ENCODE measurements around the gene SCAPER. TPM values are rescaled to one million over a fixed set of nuclear protein-coding genes. Genes with fewer than 3 reads are reported as not detected.
A peak's percentile ranks its signal among the peaks of the same experiment; 100 is the strongest.

SCAPER gene
- polyA plus RNA-seq, 2 of the 4 experiments (the other 2 are of a cell fraction), result 4.9 to 5.5 TPM

DNA sequence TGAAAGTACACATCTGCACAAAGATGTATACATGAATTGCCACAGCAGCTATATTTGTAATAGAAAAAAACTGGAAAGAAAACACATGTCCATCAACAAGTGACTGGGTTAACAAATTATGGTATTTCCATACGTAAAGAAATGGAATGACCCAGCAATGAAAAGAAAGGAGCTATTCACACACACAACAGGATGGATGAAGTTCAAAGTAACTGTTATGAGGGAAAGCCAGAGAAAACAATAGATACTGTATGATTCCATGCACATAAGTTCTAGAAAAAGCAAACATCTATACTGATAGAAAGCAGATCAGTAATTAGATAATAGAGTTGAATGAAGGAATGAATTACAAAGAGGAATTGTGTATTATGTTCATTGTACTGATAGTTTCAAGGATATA lies 152.0 kb downstream of the SCAPER start:
- no peak for TF ChIP-seq EP300 (IDR thresholded peaks at IDR 0.05)
- no peak for TF ChIP-seq HDAC2 (IDR thresholded peaks at IDR 0.05)
- no peak for TF ChIP-seq NFE2L2 (conservative IDR thresholded peaks at IDR 0.05; ENCODE audit: low read length)
- TF ChIP-seq, protein P1, sequence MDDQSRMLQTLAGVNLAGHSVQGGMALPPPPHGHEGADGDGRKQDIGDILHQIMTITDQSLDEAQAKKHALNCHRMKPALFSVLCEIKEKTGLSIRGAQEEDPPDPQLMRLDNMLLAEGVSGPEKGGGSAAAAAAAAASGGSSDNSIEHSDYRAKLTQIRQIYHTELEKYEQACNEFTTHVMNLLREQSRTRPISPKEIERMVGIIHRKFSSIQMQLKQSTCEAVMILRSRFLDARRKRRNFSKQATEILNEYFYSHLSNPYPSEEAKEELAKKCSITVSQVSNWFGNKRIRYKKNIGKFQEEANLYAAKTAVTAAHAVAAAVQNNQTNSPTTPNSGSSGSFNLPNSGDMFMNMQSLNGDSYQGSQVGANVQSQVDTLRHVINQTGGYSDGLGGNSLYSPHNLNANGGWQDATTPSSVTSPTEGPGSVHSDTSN (IDR thresholded peaks at IDR 0.05), result no peak
- TF ChIP-seq NR3C1 (IDR thresholded peaks at IDR 0.05), result no peak
- TF ChIP-seq ZSCAN20 (CRISPR knock-in tag; IDR thresholded peaks at IDR 0.05), result no peak
- Histone ChIP-seq H3K4me2 (no peak overlapping the region), H3K4me1 (no peaks in the 10 kb centered on the region), H3K4me3 (no peak overlapping the region), H3K9me3 (no peaks in the 10 kb centered on the region), H3K27ac (no peak overlapping the region)
- ChIA-PET CTCF (no interaction called here), POLR2A (no interaction called here)
- DNase-seq (ENCODE audit: low read depth in 1 of 2, low spot score in 1 of 2), result no peak
- WGBS (ENCODE audit: missing lambda C conversion rate), result 97% methylated on average over 1 of the region's 1 CpG
- ATAC-seq, result no peak
- peak; percentile 79 for FAIRE-seq

DNA sequence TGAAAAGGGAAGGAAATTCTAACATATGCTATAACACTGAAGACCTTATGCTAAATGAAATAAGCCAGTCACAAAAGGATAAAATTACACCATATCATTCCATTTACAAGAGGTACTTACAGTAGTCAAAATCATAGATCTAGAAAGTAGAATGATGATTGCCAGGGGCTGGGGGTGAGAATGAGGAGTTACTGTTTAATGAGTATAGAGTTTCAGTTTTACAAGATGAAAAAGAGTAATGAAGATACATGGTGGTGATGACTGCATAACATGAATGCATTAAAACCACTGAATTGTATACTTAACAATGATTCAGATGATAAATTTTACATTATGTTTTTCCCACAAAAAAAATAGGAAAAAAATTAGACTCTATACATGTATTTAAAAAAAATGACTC lies 152.6 kb downstream of the SCAPER start:
- DNase-seq (ENCODE audit: low read depth in 1 of 2, low spot score in 1 of 2) (no peak), ATAC-seq (no peak), FAIRE-seq (peak; percentile 80)
- H3K27ac ChIP-seq, result no peak overlapping the region
- no peaks in the 10 kb centered on the region for H3K4me1 ChIP-seq
- no peak overlapping the region for H3K4me3 ChIP-seq
- TF ChIP-seq MAZ (IDR thresholded peaks at IDR 0.05; ENCODE audit: borderline replicate concordance, low read depth, low read length) (no peak), POLR2A (IDR thresholded peaks at IDR 0.05; ENCODE audit: low read length) (no peak), RFX5 (IDR thresholded peaks at IDR 0.05) (no peak), CBX8 (IDR thresholded peaks at IDR 0.05) (no peak), RCOR1 (IDR thresholded peaks at IDR 0.05; ENCODE audit: low read depth, low read length) (no peak), MAFK (IDR thresholded peaks at IDR 0.05; ENCODE audit: partially characterized antibody) (no peak), BHLHE40 (IDR thresholded peaks at IDR 0.05; ENCODE audit: low read depth, low read length) (no peak), CHD2 (IDR thresholded peaks at IDR 0.05; ENCODE audit: low read length, partially characterized antibody) (no peak), KDM1A (IDR thresholded peaks at IDR 0.05; ENCODE audit: low read depth) (no peak)
- TF ChIP-seq, protein P2, sequence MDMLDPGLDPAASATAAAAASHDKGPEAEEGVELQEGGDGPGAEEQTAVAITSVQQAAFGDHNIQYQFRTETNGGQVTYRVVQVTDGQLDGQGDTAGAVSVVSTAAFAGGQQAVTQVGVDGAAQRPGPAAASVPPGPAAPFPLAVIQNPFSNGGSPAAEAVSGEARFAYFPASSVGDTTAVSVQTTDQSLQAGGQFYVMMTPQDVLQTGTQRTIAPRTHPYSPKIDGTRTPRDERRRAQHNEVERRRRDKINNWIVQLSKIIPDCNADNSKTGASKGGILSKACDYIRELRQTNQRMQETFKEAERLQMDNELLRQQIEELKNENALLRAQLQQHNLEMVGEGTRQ (IDR thresholded peaks at IDR 0.05), result no peak
- TF ChIP-seq, protein P3, sequence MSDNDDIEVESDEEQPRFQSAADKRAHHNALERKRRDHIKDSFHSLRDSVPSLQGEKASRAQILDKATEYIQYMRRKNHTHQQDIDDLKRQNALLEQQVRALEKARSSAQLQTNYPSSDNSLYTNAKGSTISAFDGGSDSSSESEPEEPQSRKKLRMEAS (IDR thresholded peaks at IDR 0.05), result no peak
- TF ChIP-seq, protein P1 (IDR thresholded peaks at IDR 0.05), result no peak
- TF ChIP-seq, protein P4, sequence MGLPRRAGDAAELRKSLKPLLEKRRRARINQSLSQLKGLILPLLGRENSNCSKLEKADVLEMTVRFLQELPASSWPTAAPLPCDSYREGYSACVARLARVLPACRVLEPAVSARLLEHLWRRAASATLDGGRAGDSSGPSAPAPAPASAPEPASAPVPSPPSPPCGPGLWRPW (IDR thresholded peaks at IDR 0.05), result no peak
- CTCF ChIA-PET, result no interaction called here
- no peaks in the 10 kb centered on the region for H3K9me3 ChIP-seq
- no peak overlapping the region for H3K4me2 ChIP-seq
- POLR2A ChIA-PET, result no interaction called here

DNA sequence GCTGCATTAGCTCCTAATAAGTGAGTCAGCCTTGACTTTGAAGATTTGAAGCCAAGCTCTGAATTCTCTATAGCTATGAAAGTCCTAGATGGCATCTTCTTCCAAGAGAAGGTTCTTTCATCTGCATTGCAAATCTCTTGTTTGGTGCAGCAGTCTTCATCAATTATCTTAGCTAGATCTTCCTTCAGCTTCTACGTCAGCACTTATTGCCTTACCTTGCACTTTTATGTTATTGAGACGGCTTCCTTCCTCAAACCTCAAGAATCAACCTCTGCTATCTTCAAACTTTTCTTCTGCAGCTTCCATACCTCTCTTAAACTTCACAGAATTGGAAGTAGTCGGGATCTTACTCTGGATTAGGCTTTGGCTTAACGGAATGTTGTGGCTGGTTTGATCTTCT lies 167.6 kb downstream of the SCAPER start:
- no peak overlapping the region for H3K4me3 ChIP-seq
- H3K4me2 ChIP-seq, result no peak overlapping the region
- H3K4me1 ChIP-seq, result no peaks in the 10 kb centered on the region
- H3K27ac ChIP-seq, result no peak overlapping the region
- peak; percentile 41 for TF ChIP-seq MAFK (IDR thresholded peaks at IDR 0.05; ENCODE audit: partially characterized antibody)
- TF ChIP-seq, protein P5, sequence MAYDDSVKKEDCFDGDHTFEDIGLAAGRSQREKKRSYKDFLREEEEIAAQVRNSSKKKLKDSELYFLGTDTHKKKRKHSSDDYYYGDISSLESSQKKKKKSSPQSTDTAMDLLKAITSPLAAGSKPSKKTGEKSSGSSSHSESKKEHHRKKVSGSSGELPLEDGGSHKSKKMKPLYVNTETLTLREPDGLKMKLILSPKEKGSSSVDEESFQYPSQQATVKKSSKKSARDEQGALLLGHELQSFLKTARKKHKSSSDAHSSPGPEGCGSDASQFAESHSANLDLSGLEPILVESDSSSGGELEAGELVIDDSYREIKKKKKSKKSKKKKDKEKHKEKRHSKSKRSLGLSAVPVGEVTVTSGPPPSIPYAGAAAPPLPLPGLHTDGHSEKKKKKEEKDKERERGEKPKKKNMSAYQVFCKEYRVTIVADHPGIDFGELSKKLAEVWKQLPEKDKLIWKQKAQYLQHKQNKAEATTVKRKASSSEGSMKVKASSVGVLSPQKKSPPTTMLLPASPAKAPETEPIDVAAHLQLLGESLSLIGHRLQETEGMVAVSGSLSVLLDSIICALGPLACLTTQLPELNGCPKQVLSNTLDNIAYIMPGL (CRISPR knock-in tag; IDR thresholded peaks at IDR 0.05; ENCODE audit: borderline replicate concordance), result no peak
- POLR2A ChIA-PET, result interaction anchor here (0.9 kb wide), 1 partner anchor 401 kb away, joined by 3 read pairs; the partner anchor contains the start of gene ISL2
- CTCF ChIA-PET, result interaction anchor here (0.6 kb wide), 1 partner anchor 31 kb away, joined by 3 read pairs; no protein-coding TSS in a partner anchor
- ATAC-seq, result no peak
- H3K9me3 ChIP-seq, result no peaks in the 10 kb centered on the region
- 79% methylated on average over 4 of the region's 4 CpGs for WGBS (ENCODE audit: missing lambda C conversion rate)
- DNase-seq (ENCODE audit: low read depth in 1 of 2, low spot score in 1 of 2), result no peak
- FAIRE-seq, result no peak

All from A549 (cell line).